Parathyroid adenoma (tissue), 2 donors: ENCODE data around the gene RFXANK.
"Not testable (repeated sequence)": the region's sequence is repeated elsewhere in the genome, so short reads cannot be mapped to it uniquely, and the experiment has no call there.

ENCODE experiments used
- H2AFZ ChIP-seq: fragments of 300-600 bp; sonication (generic); one replicate; pipeline ENCODE4 v1.7.0; 2017; ENCODE audit warnings: antibody characterized with exemption, mild to moderate bottlenecking
- H3K27ac ChIP-seq: fragments of 300-600 bp; sonication (generic); one replicate; pipeline ENCODE4 v1.7.0; 2017
- H3K27me3 ChIP-seq: fragments of 300-600 bp; sonication (generic); one replicate; pipeline ENCODE4 v1.7.0; 2017; ENCODE audit warnings: low read length; ENCODE audit not compliant: control insufficient read depth, insufficient read depth
- H3K36me3 ChIP-seq: fragments of 300-600 bp; sonication (generic); one replicate; pipeline ENCODE4 v1.7.0; 2017; ENCODE audit warnings: low read length; ENCODE audit not compliant: control insufficient read depth, insufficient read depth
- H3K4me1 ChIP-seq: fragments of 300-600 bp; sonication (generic); one replicate; pipeline ENCODE4 v1.7.0; 2017; ENCODE audit warnings: control low read depth
- H3K4me2 ChIP-seq: fragments of 300-600 bp; sonication (generic); one replicate; pipeline ENCODE4 v1.7.0; 2017; ENCODE audit warnings: low read length
- H3K4me3 ChIP-seq: fragments of 300-600 bp; sonication (generic); one replicate; pipeline ENCODE4 v1.7.0; 2017; ENCODE audit warnings: low read depth, low read length
- H3K79me2 ChIP-seq: fragments of 300-600 bp; sonication (generic); one replicate; pipeline ENCODE4 v1.7.0; 2017; ENCODE audit warnings: control low read depth
- H3K9ac ChIP-seq: fragments of 300-600 bp; sonication (generic); one replicate; pipeline ENCODE4 v1.7.0; 2017; ENCODE audit warnings: mild to moderate bottlenecking
- H3K9me3 ChIP-seq: fragments of 300-600 bp; sonication (generic); one replicate; pipeline ENCODE4 v1.7.0; 2017; ENCODE audit warnings: low read length; ENCODE audit not compliant: control insufficient read depth
- CTCF ChIP-seq: fragments of 300-600 bp; sonication (generic); IDR thresholded peaks from one replicate; pipeline ENCODE4 v1.7.0; 2017; ENCODE audit warnings: antibody characterized with exemption, mild to moderate bottlenecking
- donor health status: primary hyperparathyroidism.

The RFXANK gene

GRCh38 chr19:19169236-19170052 lies 22.6 kb upstream of the RFXANK start:
- peaks cover 2% of the 10 kb centered on the region for H3K4me1 ChIP-seq
- H3K27me3 ChIP-seq: no peaks in the 10 kb centered on the region
- H3K27ac ChIP-seq: no peak overlapping the region
- H2AFZ ChIP-seq: no peak overlapping the region
- H3K4me3 ChIP-seq: no peak overlapping the region
- no peak overlapping the region for H3K4me2 ChIP-seq
- H3K9me3 ChIP-seq: no peaks in the 10 kb centered on the region
- no peak overlapping the region for H3K9ac ChIP-seq
- no peak for TF ChIP-seq CTCF
- H3K36me3 ChIP-seq: no peaks in the 10 kb centered on the region
- H3K79me2 ChIP-seq: no peaks in the 10 kb centered on the region

GRCh38 chr19:19170053-19170872 lies 21.8 kb upstream of the RFXANK start, which contains the start of gene MEF2B:
TSS of gene MEF2B (minus strand) at chr19:19170263. CDS start at chr19:19150735, 19,528 bp downstream.
- Histone ChIP-seq H3K9me3 (no peaks in the 10 kb centered on the region), H2AFZ (peak within 1 kb of the TSS; percentile 25), H3K4me1 (peaks cover 2% of the 10 kb centered on the region), H3K79me2 (no peaks in the 10 kb centered on the region), H3K27ac (no peak within 1 kb of the TSS), H3K9ac (no peak within 1 kb of the TSS), H3K4me3 (no peak within 1 kb of the TSS), H3K4me2 (peak within 1 kb of the TSS; percentile 34), H3K36me3 (no peaks in the 10 kb centered on the region), H3K27me3 (no peaks in the 10 kb centered on the region)
- no peak for TF ChIP-seq CTCF

- no peak overlapping the region for H3K27ac ChIP-seq
- no peaks in the 10 kb centered on the region for H3K36me3 ChIP-seq
- no peak overlapping the region for H2AFZ ChIP-seq
- H3K9ac ChIP-seq: no peak overlapping the region
- peaks cover 2% of the 10 kb centered on the region for H3K4me1 ChIP-seq
- H3K4me3 ChIP-seq: no peak overlapping the region
- H3K27me3 ChIP-seq: no peaks in the 10 kb centered on the region
- H3K9me3 ChIP-seq: no peaks in the 10 kb centered on the region
- H3K79me2 ChIP-seq: no peaks in the 10 kb centered on the region
- no peak for TF ChIP-seq CTCF
- no peak overlapping the region for H3K4me2 ChIP-seq
Measured at GRCh38 chr19:19170873-19171672, 21.0 kb upstream of the RFXANK start.

GRCh38 chr19:19171821-19172532 lies 20.1 kb upstream of the RFXANK start:
- TF ChIP-seq CTCF: no peak
- Histone ChIP-seq H3K27me3 (no peaks in the 10 kb centered on the region), H3K36me3 (no peaks in the 10 kb centered on the region), H2AFZ (no peak overlapping the region), H3K79me2 (no peaks in the 10 kb centered on the region), H3K9me3 (no peaks in the 10 kb centered on the region), H3K4me1 (peaks cover 2% of the 10 kb centered on the region), H3K4me3 (no peak overlapping the region), H3K27ac (no peak overlapping the region), H3K9ac (no peak overlapping the region), H3K4me2 (no peak overlapping the region)

GRCh38 chr19:19173243-19173642 lies 18.8 kb upstream of the RFXANK start:
- not testable (repeated sequence) for H3K9ac ChIP-seq, H3K79me2 ChIP-seq, H3K36me3 ChIP-seq, H3K27me3 ChIP-seq, H3K9me3 ChIP-seq, H3K27ac ChIP-seq, H3K4me1 ChIP-seq, H2AFZ ChIP-seq, H3K4me2 ChIP-seq, H3K4me3 ChIP-seq
